ENCODE measurements around the gene ACIN1. TPM values are rescaled to one million over a fixed set of nuclear protein-coding genes. Genes with fewer than 3 reads are reported as not detected.
A peak's percentile ranks its signal among the peaks of the same experiment; 100 is the strongest.

The ACIN1 gene
- total and polyA plus RNA-seq, 9 of the 15 experiments (the other 6 are each of a cell fraction or from before 2014, with no cell fraction given) = 5.0 to 196 (median 129) TPM

GRCh38 chr14:23093991-23094665 is 808 bp downstream of the ACIN1 start (continued):
- peak in 1 of 2 experiments; percentile 50; a peak in 1 of 4 replicates for TF ChIP-seq ZNF639 (CRISPR knock-in tag; conservative IDR thresholded peaks at IDR 0.05 in 1 of 2, IDR thresholded peaks at IDR 0.05 in 1 of 2)
- no peak for TF ChIP-seq FOXP4 (CRISPR knock-in tag; IDR thresholded peaks at IDR 0.05; ENCODE audit: borderline replicate concordance)
- TF ChIP-seq HMGXB4 (CRISPR knock-in tag; IDR thresholded peaks at IDR 0.05) = 0 out of 2 replicates have a peak, but pooled peaks have one; percentile 73
- no peak for TF ChIP-seq FOXO4 (CRISPR knock-in tag; IDR thresholded peaks at IDR 0.05)
- TF ChIP-seq ZNF655 (CRISPR knock-in tag; IDR thresholded peaks at IDR 0.05) = no peak
- 0 out of 4 replicates have a peak, but pooled peaks of 1 of the 2 experiments have one; percentile 21 for TF ChIP-seq TRIM24 (IDR thresholded peaks at IDR 0.05)
- TF ChIP-seq ARID3B (CRISPR knock-in tag; IDR thresholded peaks at IDR 0.05; ENCODE audit: borderline replicate concordance) = no peak
- no peak for TF ChIP-seq ZEB2 (IDR thresholded peaks at IDR 0.05)
- peak; percentile 96 for TF ChIP-seq LARP7 (IDR thresholded peaks at IDR 0.05)
- peak; percentile 74 for TF ChIP-seq ARHGAP35 (IDR thresholded peaks at IDR 0.05; ENCODE audit: partially characterized antibody)
- TF ChIP-seq SFPQ (IDR thresholded peaks at IDR 0.05; ENCODE audit: low read depth, low read length) = no peak
- no peak for TF ChIP-seq DACH1 (IDR thresholded peaks at IDR 0.05; ENCODE audit: partially characterized antibody)

Measured in K562 (cell line).